GM10248 (cell line): ENCODE measurements around the gene FAM228A.

Source experiments
- CTCF ChIA-PET: fragments of 300-600 bp; sonication (Branson Sonifier 250); formaldehyde crosslinking; extraction: SDS; loops from one replicate; lab custom pipeline; 2021; ENCODE audit warnings: antibody characterized with exemption; lab: Yijun Ruan, JAX
- POLR2A ChIA-PET: fragments of 350-650 bp; sonication (Branson Sonifier 250); formaldehyde crosslinking; extraction: SDS; loops from one replicate; lab custom pipeline; 2020; ENCODE audit warnings: antibody characterized with exemption; lab: Yijun Ruan, JAX
- DNase-seq: peaks from one replicate; pipeline ENCODE4 v3.0.0; 2012; ENCODE audit errors: extremely low spot score
- TF ChIP-seq, protein P1 (sequence below): IDR thresholded peaks from 2 replicates; pipeline ENCODE4 v1.5.1; 2012; ENCODE audit warnings: mild to moderate bottlenecking, low read depth; ENCODE audit errors: extremely low read depth, missing control alignments, control extremely low read depth

Gene FAM228A

DNA sequence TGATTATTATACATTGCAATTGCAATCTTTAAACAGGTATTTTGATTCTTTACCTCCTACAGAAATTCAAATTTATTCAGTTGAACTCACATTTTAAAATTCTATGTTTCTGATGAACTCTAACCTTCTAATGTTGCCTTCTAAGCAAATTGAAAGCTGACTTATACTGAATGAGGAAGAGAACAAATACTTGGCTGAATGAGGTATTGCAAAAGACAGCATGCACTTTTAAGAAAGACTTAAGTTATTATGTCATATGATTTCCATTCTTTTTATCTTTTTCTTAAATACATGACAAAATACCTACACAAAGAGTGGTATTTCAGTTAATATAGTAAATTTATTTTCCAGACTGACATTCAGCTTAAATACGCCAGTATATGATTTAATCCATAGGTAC lies 64.7 kb downstream of the FAM228A start:
- CTCF ChIA-PET: no interaction called here

More for the DNA sequence above, 64.7 kb downstream of the FAM228A start:
- POLR2A ChIA-PET: no interaction called here
- DNase-seq: no peak
- TF ChIP-seq, protein P1, sequence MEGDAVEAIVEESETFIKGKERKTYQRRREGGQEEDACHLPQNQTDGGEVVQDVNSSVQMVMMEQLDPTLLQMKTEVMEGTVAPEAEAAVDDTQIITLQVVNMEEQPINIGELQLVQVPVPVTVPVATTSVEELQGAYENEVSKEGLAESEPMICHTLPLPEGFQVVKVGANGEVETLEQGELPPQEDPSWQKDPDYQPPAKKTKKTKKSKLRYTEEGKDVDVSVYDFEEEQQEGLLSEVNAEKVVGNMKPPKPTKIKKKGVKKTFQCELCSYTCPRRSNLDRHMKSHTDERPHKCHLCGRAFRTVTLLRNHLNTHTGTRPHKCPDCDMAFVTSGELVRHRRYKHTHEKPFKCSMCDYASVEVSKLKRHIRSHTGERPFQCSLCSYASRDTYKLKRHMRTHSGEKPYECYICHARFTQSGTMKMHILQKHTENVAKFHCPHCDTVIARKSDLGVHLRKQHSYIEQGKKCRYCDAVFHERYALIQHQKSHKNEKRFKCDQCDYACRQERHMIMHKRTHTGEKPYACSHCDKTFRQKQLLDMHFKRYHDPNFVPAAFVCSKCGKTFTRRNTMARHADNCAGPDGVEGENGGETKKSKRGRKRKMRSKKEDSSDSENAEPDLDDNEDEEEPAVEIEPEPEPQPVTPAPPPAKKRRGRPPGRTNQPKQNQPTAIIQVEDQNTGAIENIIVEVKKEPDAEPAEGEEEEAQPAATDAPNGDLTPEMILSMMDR: no peak
